Mesendoderm (in vitro differentiated cells): ENCODE data around the gene CERS6.
"Not testable (repeated sequence)": the region's sequence is repeated elsewhere in the genome, so short reads cannot be mapped to it uniquely, and the experiment has no call there.

Experiments
- DNase-seq: peaks from one replicate; pipeline ENCODE4 v3.0.0; 2013
- H2AK5ac ChIP-seq: 2 replicates; pipeline ENCODE4 v1.6.1; 2013; ENCODE audit warnings: low read length, inconsistent platforms
- H2BK120ac ChIP-seq: 2 replicates; pipeline ENCODE4 v1.6.1; 2013; ENCODE audit warnings: low read depth, mild to moderate bottlenecking, low read length, moderate library complexity, mixed read lengths
- H2BK15ac ChIP-seq: replicated peaks from 2 replicates; pipeline ENCODE4 v1.6.1; 2013; ENCODE audit warnings: low read depth, mild to moderate bottlenecking, moderate library complexity
- H2BK5ac ChIP-seq: 2 replicates; pipeline ENCODE4 v1.6.1; 2013; ENCODE audit warnings: low read length, inconsistent platforms
- H3K18ac ChIP-seq: 2 replicates; pipeline ENCODE4 v1.6.1; 2013; ENCODE audit warnings: mild to moderate bottlenecking, low read length, mixed read lengths
- H3K23ac ChIP-seq: one replicate; pipeline ENCODE4 v1.6.1; 2013; ENCODE audit warnings: low read length
- H3K27ac ChIP-seq: 2 replicates; pipeline ENCODE4 v1.5.1; 2013; ENCODE audit warnings: low read depth, mild to moderate bottlenecking, inconsistent platforms, low read length, moderate library complexity
- H3K27me3 ChIP-seq: 2 replicates; pipeline ENCODE4 v1.6.1; 2013; ENCODE audit warnings: low read length, control low read depth, mild to moderate bottlenecking, inconsistent platforms; ENCODE audit not compliant: insufficient read depth, poor library complexity
- H3K36me3 ChIP-seq: 2 replicates; pipeline ENCODE4 v1.6.1; 2013; ENCODE audit warnings: low read length, inconsistent platforms; ENCODE audit not compliant: control insufficient read depth, insufficient read depth
- H3K4ac ChIP-seq: one replicate; pipeline ENCODE4 v1.6.1; 2013; ENCODE audit warnings: low read depth, mild to moderate bottlenecking, low read length, moderate library complexity
- H3K4me1 ChIP-seq: 2 replicates; pipeline ENCODE4 v1.6.1; 2013; ENCODE audit warnings: low read depth, low read length, inconsistent platforms; ENCODE audit not compliant: control insufficient read depth
- H3K4me2 ChIP-seq: 2 replicates; pipeline ENCODE4 v1.6.1; 2013; ENCODE audit warnings: low read length
- H3K4me3 ChIP-seq: 2 replicates; pipeline ENCODE4 v1.5.1; 2013; ENCODE audit warnings: mild to moderate bottlenecking, low read length
- H3K56ac ChIP-seq: one replicate; pipeline ENCODE4 v1.6.1; 2013; ENCODE audit warnings: low read length
- H3K79me1 ChIP-seq: 2 replicates; pipeline ENCODE4 v1.6.1; 2013; ENCODE audit warnings: low read length, inconsistent platforms
- H3K79me2 ChIP-seq: 2 replicates; pipeline ENCODE4 v1.6.1; 2013; ENCODE audit warnings: mild to moderate bottlenecking, low read length; ENCODE audit not compliant: control insufficient read depth, insufficient read depth
- H3K9ac ChIP-seq: 2 replicates; pipeline ENCODE4 v1.6.1; 2013; ENCODE audit warnings: low read length, inconsistent platforms
- H4K5ac ChIP-seq: one replicate; pipeline ENCODE4 v1.6.1; 2013; ENCODE audit warnings: low read length
- H4K8ac ChIP-seq: one replicate; pipeline ENCODE4 v1.6.1; 2013; ENCODE audit warnings: low read depth, mild to moderate bottlenecking, control low read depth, low read length, moderate library complexity
- WGBS: extraction: QIAGEN DNeasy Blood & Tissue Kit; methylation state at CpG from one replicate; pipeline ENCODE4 v1.1.7; 2013; ENCODE audit warnings: low lambda C conversion rate, missing lambda C conversion rate; ENCODE audit not compliant: insufficient coverage; ENCODE audit errors: extremely low coverage; 5-methylcytosine and 5-hydroxymethylcytosine counted together

Gene CERS6

DNA sequence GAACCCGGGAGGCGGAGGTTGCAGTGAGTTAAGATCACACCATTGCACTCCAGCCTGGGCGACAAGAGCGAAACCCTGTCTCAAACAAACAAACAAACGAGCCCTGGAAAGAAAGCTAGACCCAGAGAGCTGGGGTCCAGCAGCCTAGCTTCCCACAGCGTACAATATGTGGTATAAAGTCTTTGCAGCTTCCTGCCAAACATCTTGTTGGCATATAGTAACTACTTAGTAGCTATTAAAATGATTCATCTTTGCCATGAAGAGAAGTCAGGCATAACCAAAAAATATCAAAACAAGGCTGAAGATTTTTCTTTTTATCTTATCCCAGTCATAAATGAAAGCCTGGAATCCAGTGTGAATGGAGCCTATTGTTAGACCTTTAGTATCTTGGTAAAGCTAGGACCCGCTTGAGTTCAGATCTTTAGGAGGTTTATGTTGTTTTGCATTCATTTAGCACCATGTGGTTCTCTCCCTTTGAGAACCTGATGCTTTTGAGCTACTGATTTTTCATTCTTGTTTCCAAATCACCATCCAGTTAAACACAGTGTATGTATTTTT, 206.7 kb downstream of the CERS6 start:
- Histone ChIP-seq H3K4me2 (no peak overlapping the region), H3K4me3 (no peak overlapping the region)

DNA sequence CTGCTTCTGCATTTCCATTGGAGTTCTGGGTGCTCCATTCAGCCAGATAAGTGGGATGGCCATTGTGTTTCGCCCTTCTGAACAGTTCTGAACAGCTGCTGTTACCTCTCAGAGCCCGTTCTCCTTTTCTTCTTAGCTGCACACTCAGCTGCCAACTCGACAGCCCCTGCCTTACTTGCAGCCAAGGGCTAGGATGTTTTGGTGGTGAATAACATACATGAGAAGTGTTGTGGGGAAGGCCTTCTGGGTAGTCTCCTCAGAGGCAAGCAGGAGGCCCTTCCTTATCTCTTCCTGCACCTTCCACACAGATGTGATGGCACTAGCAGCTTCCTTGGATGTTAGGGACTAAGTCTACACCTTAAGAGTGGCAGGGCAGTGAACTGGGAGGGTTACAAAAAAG, 207.9 kb downstream of the CERS6 start:
- H3K79me1 ChIP-seq: peaks cover 2% of the 10 kb centered on the region
- peaks cover 5% of the 10 kb centered on the region for H3K4me1 ChIP-seq
- no peak overlapping the region for H3K27ac ChIP-seq
- no peak overlapping the region for H3K4me3 ChIP-seq
- peak overlapping the region; percentile 38 for H3K23ac ChIP-seq
- H2BK120ac ChIP-seq: no peak overlapping the region
- H3K56ac ChIP-seq: no peak overlapping the region
- peak overlapping the region; percentile 6 for H2BK15ac ChIP-seq
- H3K18ac ChIP-seq: peak overlapping the region; percentile 76
- H3K9ac ChIP-seq: no peak overlapping the region
- no peak overlapping the region for H3K4me2 ChIP-seq
- no peaks in the 10 kb centered on the region for H3K27me3 ChIP-seq
- no CpG with 5 or more reads among the region's 3 CpGs for WGBS
- H2AK5ac ChIP-seq: no peak overlapping the region
- no peak overlapping the region for H2BK5ac ChIP-seq
- H3K36me3 ChIP-seq: no peaks in the 10 kb centered on the region
- no peaks in the 10 kb centered on the region for H3K79me2 ChIP-seq
- peak; percentile 37 for DNase-seq
- H3K4ac ChIP-seq: no peak overlapping the region
- H4K8ac ChIP-seq: no peak overlapping the region
- H4K5ac ChIP-seq: no peak overlapping the region

More for the DNA sequence above, 206.7 kb downstream of the CERS6 start:
- peaks cover 5% of the 10 kb centered on the region for H3K4me1 ChIP-seq
- H3K9ac ChIP-seq: no peak overlapping the region
- peak overlapping the region; percentile 37 for H2BK15ac ChIP-seq
- peaks cover 2% of the 10 kb centered on the region for H3K79me1 ChIP-seq
- no peaks in the 10 kb centered on the region for H3K79me2 ChIP-seq
- H3K56ac ChIP-seq: no peak overlapping the region
- no peaks in the 10 kb centered on the region for H3K36me3 ChIP-seq
- no peaks in the 10 kb centered on the region for H3K27me3 ChIP-seq
- no peak overlapping the region for H2AK5ac ChIP-seq
- no peak overlapping the region for H3K23ac ChIP-seq
- H2BK120ac ChIP-seq: no peak overlapping the region
- H2BK5ac ChIP-seq: no peak overlapping the region
- no peak for DNase-seq
- peak overlapping the region; percentile 85 for H3K4ac ChIP-seq
- WGBS: no CpG with 5 or more reads among the region's 7 CpGs
- H3K18ac ChIP-seq: no peak overlapping the region
- H3K27ac ChIP-seq: no peak overlapping the region
- no peak overlapping the region for H4K5ac ChIP-seq
- no peak overlapping the region for H4K8ac ChIP-seq

DNA sequence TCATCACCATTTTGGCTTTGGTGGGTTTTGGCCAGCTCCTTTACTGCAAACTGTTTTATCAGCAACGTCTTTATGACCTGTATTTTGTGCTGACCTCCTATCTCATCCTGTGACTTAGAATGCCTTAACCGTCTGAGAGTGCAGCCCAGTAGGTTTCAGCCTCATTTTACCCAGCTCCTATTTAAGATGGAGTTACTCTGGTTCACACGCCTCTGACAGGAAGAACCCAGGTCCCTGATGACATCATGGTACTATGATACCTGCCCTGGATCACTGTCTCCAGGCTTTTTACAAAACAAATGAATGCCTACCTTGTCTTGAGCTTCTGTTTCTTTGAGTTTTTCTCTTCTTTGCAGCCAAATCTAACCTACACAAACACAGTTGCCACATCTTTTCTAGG, 208.6 kb downstream of the CERS6 start:
- not testable (repeated sequence) for H3K4me3 ChIP-seq, H3K9ac ChIP-seq, H3K4me2 ChIP-seq, H3K36me3 ChIP-seq, H2BK15ac ChIP-seq, H3K79me1 ChIP-seq, H4K5ac ChIP-seq, H2BK120ac ChIP-seq, H3K79me2 ChIP-seq, DNase-seq, H3K23ac ChIP-seq, H2AK5ac ChIP-seq, H3K18ac ChIP-seq, H3K56ac ChIP-seq, H3K27me3 ChIP-seq, H3K4me1 ChIP-seq, H4K8ac ChIP-seq, H3K27ac ChIP-seq, H2BK5ac ChIP-seq, H3K4ac ChIP-seq
- no CpG with 5 or more reads among the region's 3 CpGs for WGBS

DNA sequence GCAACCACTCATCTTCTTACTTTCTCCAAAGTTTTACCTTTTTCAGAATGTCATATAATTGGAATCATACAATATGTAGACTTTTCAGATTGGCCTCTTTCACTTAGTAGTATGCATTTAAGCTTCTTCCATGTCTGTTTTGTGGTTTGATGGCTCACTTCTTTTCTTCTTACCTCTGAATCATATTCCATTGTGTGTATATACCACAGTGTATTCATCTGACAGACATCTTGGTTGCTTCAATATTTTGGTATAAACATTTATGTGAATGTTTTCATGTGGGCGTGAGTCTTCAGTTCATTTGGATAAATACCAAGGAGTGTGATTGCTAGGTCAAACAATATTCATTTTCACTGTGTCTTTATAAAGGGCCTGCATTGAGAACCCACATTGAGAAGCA, 210.3 kb downstream of the CERS6 start:
- Histone ChIP-seq H3K4me1 (peaks cover 2% of the 10 kb centered on the region), H3K79me1 (peaks cover 2% of the 10 kb centered on the region), H3K4me2 (no peak overlapping the region), H4K8ac (no peak overlapping the region), H3K9ac (no peak overlapping the region), H3K36me3 (no peaks in the 10 kb centered on the region), H3K23ac (no peak overlapping the region), H3K79me2 (no peaks in the 10 kb centered on the region), H3K27ac (no peak overlapping the region), H3K18ac (no peak overlapping the region), H3K4ac (no peak overlapping the region), H2BK120ac (no peak overlapping the region), H3K4me3 (no peak overlapping the region), H4K5ac (no peak overlapping the region), H2BK5ac (no peak overlapping the region), H3K56ac (no peak overlapping the region), H2BK15ac (no peak overlapping the region), H3K27me3 (no peaks in the 10 kb centered on the region), H2AK5ac (no peak overlapping the region)
- WGBS: no CpG with 5 or more reads among the region's 1 CpG
- no peak for DNase-seq

DNA sequence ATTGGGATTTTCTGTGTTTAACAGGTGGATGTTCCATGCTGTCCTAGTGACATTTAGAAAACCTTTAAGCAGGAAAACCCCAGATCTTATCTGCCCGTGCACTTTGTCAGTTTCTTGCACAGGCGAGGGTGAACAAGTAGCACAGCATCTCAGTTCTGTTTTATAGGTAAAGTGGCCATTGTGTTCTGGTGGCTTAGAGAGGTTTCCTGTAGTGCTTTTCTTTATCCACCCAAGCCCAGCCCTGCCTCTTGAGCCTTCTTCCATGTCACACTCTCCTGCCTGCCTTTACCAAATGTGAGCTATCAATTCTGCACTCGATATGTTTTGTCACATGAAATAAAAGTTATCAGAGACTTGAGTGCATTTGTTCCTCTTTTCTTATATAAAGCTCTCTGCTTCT, 211.1 kb downstream of the CERS6 start:
- no peak overlapping the region for H3K27ac ChIP-seq
- H3K36me3 ChIP-seq: no peaks in the 10 kb centered on the region
- H3K4ac ChIP-seq: no peak overlapping the region
- no peak for DNase-seq
- no peak overlapping the region for H4K8ac ChIP-seq
- H2BK5ac ChIP-seq: no peak overlapping the region
- H3K9ac ChIP-seq: no peak overlapping the region
- H3K4me1 ChIP-seq: peaks cover 2% of the 10 kb centered on the region
- H3K27me3 ChIP-seq: no peaks in the 10 kb centered on the region
- H3K23ac ChIP-seq: no peak overlapping the region
- H4K5ac ChIP-seq: no peak overlapping the region
- H2BK15ac ChIP-seq: no peak overlapping the region
- no peak overlapping the region for H3K4me3 ChIP-seq
- no peak overlapping the region for H3K18ac ChIP-seq
- H2BK120ac ChIP-seq: no peak overlapping the region
- no peak overlapping the region for H2AK5ac ChIP-seq
- H3K56ac ChIP-seq: no peak overlapping the region
- no CpG with 5 or more reads among the region's 3 CpGs for WGBS
- H3K79me1 ChIP-seq: peaks cover 2% of the 10 kb centered on the region
- no peaks in the 10 kb centered on the region for H3K79me2 ChIP-seq
- H3K4me2 ChIP-seq: no peak overlapping the region

DNA sequence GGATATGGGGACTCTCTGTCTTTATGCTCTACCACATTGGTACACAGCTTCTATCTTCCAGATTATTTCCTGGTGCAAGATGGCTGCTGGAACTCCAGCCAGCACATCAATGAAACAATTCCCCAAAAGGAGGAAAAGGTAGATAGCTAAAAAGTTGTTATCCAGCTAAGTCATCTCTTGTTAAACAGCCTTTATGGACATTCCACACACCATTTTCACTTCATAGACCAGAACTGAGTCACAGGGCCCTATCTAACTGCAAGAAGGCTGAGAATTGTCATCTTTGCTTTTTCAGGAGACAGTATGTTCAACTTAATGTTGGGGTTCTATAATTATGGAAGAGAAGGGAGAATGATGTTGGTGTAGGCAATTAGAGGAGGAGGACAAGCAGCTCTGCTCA, 213.1 kb downstream of the CERS6 start:
- Histone ChIP-seq H3K23ac (no peak overlapping the region), H3K4me1 (no peaks in the 10 kb centered on the region), H2BK120ac (no peak overlapping the region), H2BK15ac (no peak overlapping the region), H3K56ac (no peak overlapping the region), H3K36me3 (no peaks in the 10 kb centered on the region), H3K4ac (no peak overlapping the region), H3K4me2 (no peak overlapping the region), H2AK5ac (no peak overlapping the region), H3K79me1 (no peaks in the 10 kb centered on the region), H3K79me2 (no peaks in the 10 kb centered on the region), H4K5ac (no peak overlapping the region), H4K8ac (no peak overlapping the region), H3K4me3 (no peak overlapping the region), H3K27ac (no peak overlapping the region), H2BK5ac (no peak overlapping the region), H3K9ac (no peak overlapping the region), H3K27me3 (no peaks in the 10 kb centered on the region), H3K18ac (no peak overlapping the region)
- DNase-seq: no peak
